Right ventricle myocardium inferior (tissue), 1 donor: ENCODE results near the gene MYOD1. TPM values are rescaled to one million over a fixed set of nuclear protein-coding genes. Genes with fewer than 3 reads are reported as not detected.

Experiments
- ATAC-seq: fragments of 200-7000 bp; cut with Tn5 transposase; one replicate; pipeline ENCODE4 v1.9.1; 2020; ENCODE audit warnings: mild to moderate bottlenecking, moderate library complexity
- DNase-seq: peaks from one replicate; pipeline ENCODE4 v3.0.0; 2021; ENCODE audit errors: missing footprints
- intact Hi-C: fragments of 100-400 bp; cut with DNase I; formaldehyde crosslinking; loops from one replicate; pipeline ENCODE4 v1.11.0; 2022
- total RNA-seq: library from RNA; stranded (reverse); fragmentation: NEBNext Ultra II Directional; extraction: Animal tissue kit (Norgen Biotek cat#: 25700); gene quantifications from one replicate; pipeline ENCODE4 v1.2.1, GENCODE V29; 2021
- donor health status: DM: no; HTN: yes; CAD: no; lungs with severe emphysema.

The MYOD1 gene
- total RNA-seq, 1 donor from 2014 or later = 0.27 TPM

GRCh38 chr11:17763244-17763643 lies 43.9 kb downstream of the MYOD1 start:
- DNase-seq = peak; percentile 41
- intact Hi-C loops = loop anchor here (5.0 kb wide), 1 partner anchor 64 kb away; no protein-coding TSS in a partner anchor
- ATAC-seq = no peak

- ATAC-seq (no peak), DNase-seq (peak; percentile 6)
- intact Hi-C loops = loop anchor here (5.0 kb wide), 1 partner anchor 64 kb away; no protein-coding TSS in a partner anchor
These were observed 44.3 kb downstream of the MYOD1 start for GRCh38 chr11:17763703-17764102.

- ATAC-seq = no peak
- intact Hi-C loops = loop anchor here (5.0 kb wide), 1 partner anchor 63 kb away; no protein-coding TSS in a partner anchor
- DNase-seq = peak; percentile 67
These were observed 45.3 kb downstream of the MYOD1 start for GRCh38 chr11:17764446-17765218.

GRCh38 chr11:17765356-17766072 lies 46.1 kb downstream of the MYOD1 start:
- DNase-seq (peak; percentile 4), ATAC-seq (no peak)
- intact Hi-C loops = no loop called here

DNA sequence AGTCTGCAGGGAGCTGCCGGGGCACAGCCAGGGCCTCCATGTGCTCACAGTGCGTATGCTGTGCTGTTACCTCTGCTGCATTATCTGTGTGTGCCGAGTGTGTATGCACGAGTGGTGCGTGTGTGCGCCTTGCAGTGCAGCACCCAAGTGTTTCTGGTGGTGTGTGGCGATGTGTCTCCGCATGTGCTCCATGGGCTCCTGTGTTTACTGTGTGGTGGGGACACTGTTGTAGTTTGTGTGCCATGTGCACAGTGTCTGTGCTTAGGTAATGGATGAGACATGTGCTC lies 46.6 kb downstream of the MYOD1 start:
- DNase-seq = peak; percentile 33
- intact Hi-C loops = no loop called here
- ATAC-seq = no peak

- intact Hi-C loops = no loop called here
- peak; percentile 16 for DNase-seq
- ATAC-seq = no peak
These were observed 47.2 kb downstream of the MYOD1 start for GRCh38 chr11:17766590-17766989.

DNA sequence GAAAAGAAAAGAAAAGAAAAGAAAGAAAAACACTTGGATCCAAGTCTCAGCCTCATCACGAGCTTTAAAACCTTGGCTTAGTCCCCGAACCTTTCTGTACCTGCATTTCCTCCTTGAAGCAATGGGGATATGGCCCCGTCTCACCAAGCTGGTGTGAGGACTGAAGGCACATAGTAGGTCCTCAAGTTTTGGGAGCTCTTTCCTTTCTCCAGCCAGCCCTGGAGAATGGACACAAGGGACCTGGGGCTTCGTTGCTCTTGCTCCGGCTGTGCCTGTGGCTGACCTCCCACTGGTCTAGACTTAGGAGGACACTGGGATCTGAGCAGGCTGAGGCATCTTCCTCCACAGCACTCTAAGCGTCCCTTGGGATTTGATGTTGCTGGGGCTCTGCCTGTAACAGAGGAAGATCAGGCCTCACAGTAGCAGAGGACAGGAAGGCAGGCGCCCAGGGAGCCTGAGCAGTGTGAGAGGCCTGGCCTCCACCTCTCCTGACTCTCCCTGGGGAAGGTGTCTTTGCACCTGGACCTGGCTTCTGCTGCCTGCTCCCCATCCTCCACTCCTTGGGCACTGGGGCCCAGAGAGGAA lies 48.0 kb downstream of the MYOD1 start:
- ATAC-seq = no peak
- DNase-seq = peak; percentile 13
- intact Hi-C loops = no loop called here

DNA sequence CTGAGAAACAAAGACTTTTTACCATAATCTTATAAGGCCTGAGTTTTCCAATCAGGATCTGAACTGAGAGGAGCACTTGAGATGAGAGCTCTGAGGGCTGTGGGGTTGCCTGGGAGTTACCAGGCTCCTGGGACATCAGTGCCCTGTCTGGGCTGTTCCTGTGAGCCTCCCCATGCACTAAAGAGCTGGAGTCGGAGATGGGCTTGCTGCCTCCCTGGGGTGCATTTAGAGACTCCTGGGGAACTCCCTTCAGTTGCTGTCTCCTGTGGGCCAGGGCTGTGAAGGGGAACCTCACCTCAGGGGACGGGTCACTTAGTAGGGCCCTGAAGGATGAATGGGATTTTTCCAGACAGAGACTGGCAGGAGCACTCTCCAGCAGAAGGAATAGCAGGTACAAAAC lies 48.5 kb downstream of the MYOD1 start:
- intact Hi-C loops = no loop called here
- DNase-seq = no peak
- no peak for ATAC-seq

DNA sequence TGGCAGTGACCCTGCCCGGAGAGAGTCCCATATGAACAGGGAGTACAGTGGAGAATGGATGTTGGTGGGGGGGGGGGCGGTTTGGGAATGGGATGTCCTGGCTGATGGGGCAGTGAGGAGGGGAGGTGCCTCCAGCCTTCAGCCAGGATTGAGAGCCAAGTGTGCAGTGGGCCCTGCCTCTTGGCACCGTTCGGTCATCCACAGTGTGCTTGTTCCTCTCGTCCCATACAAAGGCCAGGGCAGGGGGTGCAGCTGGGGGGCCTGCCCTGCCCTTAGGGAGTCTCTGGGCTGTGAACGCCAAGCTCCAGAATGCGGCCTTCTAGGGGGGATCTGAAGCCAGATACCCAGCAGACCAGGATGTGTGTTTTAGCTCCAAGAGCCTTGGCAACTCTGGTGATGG lies 49.2 kb downstream of the MYOD1 start:
- DNase-seq (no peak), ATAC-seq (no peak)
- intact Hi-C loops = no loop called here

DNA sequence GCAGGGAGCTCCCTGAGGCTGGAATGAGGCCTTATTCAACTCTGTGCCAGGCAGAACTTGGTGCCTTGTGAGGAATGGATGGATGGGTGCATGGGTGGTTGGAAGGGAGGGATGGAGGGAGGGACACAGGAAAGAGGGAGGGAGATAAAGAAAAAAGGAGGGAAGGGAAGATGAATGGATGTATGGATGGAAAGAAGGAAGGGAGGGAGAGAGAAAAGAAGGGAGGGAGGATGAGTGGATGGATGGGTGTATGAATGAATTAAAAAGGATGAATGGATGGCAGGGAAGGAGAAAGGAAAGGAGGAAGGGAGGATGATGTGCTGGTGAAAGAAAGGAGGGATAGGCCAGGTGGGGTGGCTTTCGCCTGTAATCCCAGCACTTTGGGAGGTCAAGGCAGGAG lies 49.8 kb downstream of the MYOD1 start:
- intact Hi-C loops = no loop called here
- ATAC-seq = no peak
- DNase-seq = no peak

DNA sequence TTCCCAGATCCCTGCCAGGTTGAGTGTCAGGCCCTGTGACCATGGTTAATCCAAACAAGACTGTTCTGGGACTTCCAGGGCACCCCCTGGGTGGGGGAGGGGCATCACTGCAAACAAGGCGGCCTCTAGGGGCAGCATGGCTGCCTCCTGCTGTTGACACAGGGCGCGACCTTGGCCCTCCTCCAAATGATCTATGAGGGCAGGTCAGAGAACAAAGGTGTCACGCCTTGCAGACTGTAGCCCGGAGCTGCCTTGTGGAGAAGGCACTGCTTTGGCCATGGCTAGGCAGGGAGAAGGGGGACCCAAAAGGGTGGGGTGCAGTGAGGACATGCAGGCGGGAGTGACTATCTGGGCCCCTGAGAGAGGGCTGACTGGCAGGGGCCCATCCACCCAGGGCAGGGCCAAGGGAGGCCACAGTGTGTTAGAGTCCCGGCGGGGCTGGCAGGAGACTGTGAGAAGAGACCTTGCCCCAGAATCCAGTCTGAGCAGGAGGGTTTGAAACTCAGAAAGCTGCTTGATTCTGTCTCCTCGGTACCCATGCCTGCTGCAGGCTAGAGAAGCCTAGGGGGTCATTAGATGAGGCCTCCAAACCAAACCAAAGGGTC lies 50.8 kb downstream of the MYOD1 start:
- intact Hi-C loops = no loop called here
- ATAC-seq (no peak), DNase-seq (no peak)

GRCh38 chr11:17770917-17771316 lies 51.5 kb downstream of the MYOD1 start:
- DNase-seq (no peak), ATAC-seq (no peak)
- intact Hi-C loops = no loop called here

DNA sequence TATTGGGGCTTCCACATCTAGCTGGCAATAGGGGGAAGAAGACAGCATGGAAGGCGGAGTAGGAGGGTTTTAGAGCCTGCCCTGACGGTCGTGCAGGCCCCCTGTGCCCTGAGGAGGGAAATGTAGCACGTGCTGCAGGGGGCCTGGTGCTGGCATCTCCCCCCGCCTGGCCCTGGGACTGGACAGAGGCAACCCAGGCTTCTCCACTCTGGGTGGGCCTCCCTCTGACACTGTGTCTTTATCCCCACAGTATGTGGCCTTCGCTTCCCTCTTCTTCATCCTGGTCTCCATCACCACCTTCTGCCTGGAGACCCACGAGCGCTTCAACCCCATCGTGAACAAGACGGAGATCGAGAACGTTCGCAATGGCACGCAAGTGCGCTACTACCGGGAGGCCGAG lies 52.0 kb downstream of the MYOD1 start:
- intact Hi-C loops = no loop called here
- DNase-seq = no peak
- no peak for ATAC-seq

Other genes starting within 250 kb of the MYOD1 start
- 1.1 TPM for gene ABCC8, start 242.7 kb upstream of the MYOD1 start, total RNA-seq
- gene USH1C, start 175.2 kb upstream of the MYOD1 start, total RNA-seq = not detected
- gene OTOG, start 172.3 kb upstream of the MYOD1 start, total RNA-seq = not detected
- gene KCNC1, start 15.2 kb downstream of the MYOD1 start, total RNA-seq = not detected